ENCODE results near the gene MBD3. TPM values are rescaled to one million over a fixed set of nuclear protein-coding genes. Genes with fewer than 3 reads are reported as not detected.

The MBD3 gene
- total and polyA plus RNA-seq, 2 experiments from 2014 or later: 27.6 to 118 TPM

- 0 out of 2 replicates have a peak, but pooled peaks cover 3% of the 10 kb centered on the region for H3F3A ChIP-seq (replicated peaks; ENCODE audit: low read depth)
- Mint-ChIP-seq H3K4me3 (no peak overlapping the region), H3K4me1 (no peaks in the 10 kb centered on the region), H3K9me3 (peaks cover 8% of the 10 kb centered on the region), H3K36me3 (ENCODE audit: low read depth) (peaks cover 40% of the 10 kb centered on the region), H3K27me3 (ENCODE audit: insufficient read depth, low read depth, poor library complexity) (peaks cover 5% of the 10 kb centered on the region), H3K27ac (no peak overlapping the region)
- no peak for ATAC-seq
- no peaks in the 10 kb centered on the region for H3K9me2 ChIP-seq (ENCODE audit: insufficient read depth)
- no peak overlapping the region for H3K4me2 ChIP-seq
- H2AFZ ChIP-seq: no peak overlapping the region
- H3K27ac ChIP-seq (ENCODE audit: low read depth): no peak overlapping the region
- H3K36me3 ChIP-seq (ENCODE audit: insufficient read depth): 0 out of 2 replicates have a peak, but pooled peaks cover 6% of the 10 kb centered on the region
- H3K79me2 ChIP-seq (replicated peaks; ENCODE audit: insufficient read depth): peaks cover 28% of the 10 kb centered on the region
- no peak overlapping the region for H3K4me3 ChIP-seq
- no peak for TF ChIP-seq ZNF114 (CRISPR knock-in tag; IDR thresholded peaks at IDR 0.05)
- TF ChIP-seq REST (IDR thresholded peaks at IDR 0.05; ENCODE audit: unreplicated experiment): no peak
- TF ChIP-seq NANOG (IDR thresholded peaks at IDR 0.05; ENCODE audit: borderline replicate concordance): no peak
- H4K20me1 ChIP-seq (replicated peaks; ENCODE audit: insufficient read depth): peaks cover 43% of the 10 kb centered on the region
- no peaks in the 10 kb centered on the region for H3K27me3 ChIP-seq (ENCODE audit: insufficient read depth)
- no peaks in the 10 kb centered on the region for H3K4me1 ChIP-seq (ENCODE audit: insufficient read depth)
- DNase-seq (ENCODE audit: low spot score): no peak
Measured at GRCh38 chr19:1631557-1632100, 39.0 kb upstream of the MBD3 start.

DNA sequence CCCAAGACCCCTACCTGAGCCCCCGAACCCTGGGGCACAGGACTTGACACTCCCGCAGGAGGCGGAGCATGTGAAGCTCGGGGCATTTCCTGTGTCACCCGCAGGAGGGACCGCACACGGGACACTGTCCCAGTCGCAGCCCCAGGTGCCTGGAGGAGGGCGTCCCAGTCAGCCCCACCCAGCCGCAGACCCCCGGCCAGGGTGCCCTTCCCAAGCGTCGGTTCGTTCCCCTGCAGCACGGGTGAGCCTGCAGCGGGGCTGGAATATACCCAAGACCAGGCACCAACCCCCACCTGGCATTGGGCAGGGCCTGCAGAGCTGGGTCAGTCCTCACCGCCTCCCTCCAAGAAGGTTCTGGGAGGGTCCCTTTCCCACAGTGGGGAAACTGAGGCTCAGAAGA, 38.1 kb upstream of the MBD3 start:
- Histone ChIP-seq H3F3A (replicated peaks; ENCODE audit: low read depth) (peaks cover 3% of the 10 kb centered on the region; the same call in 1 of the 2 replicates), H3K4me2 (no peak overlapping the region), H2AFZ (no peak overlapping the region), H4K20me1 (replicated peaks; ENCODE audit: insufficient read depth) (peaks cover 38% of the 10 kb centered on the region), H3K79me2 (replicated peaks; ENCODE audit: insufficient read depth) (peaks cover 19% of the 10 kb centered on the region), H3K4me3 (no peak overlapping the region), H3K27ac (ENCODE audit: low read depth) (no peak overlapping the region), H3K9me2 (ENCODE audit: insufficient read depth) (no peaks in the 10 kb centered on the region), H3K4me1 (ENCODE audit: insufficient read depth) (no peaks in the 10 kb centered on the region), H3K27me3 (ENCODE audit: insufficient read depth) (no peaks in the 10 kb centered on the region), H3K36me3 (ENCODE audit: insufficient read depth) (0 out of 2 replicates have a peak, but pooled peaks cover 1% of the 10 kb centered on the region)
- no peak for ATAC-seq
- H3K9me3 Mint-ChIP-seq: peaks cover 8% of the 10 kb centered on the region
- H3K27ac Mint-ChIP-seq: no peak overlapping the region
- DNase-seq (ENCODE audit: low spot score): no peak
- H3K36me3 Mint-ChIP-seq (ENCODE audit: low read depth): peaks cover 36% of the 10 kb centered on the region
- peaks cover 8% of the 10 kb centered on the region for H3K27me3 Mint-ChIP-seq (ENCODE audit: insufficient read depth, low read depth, poor library complexity)
- no peak overlapping the region for H3K4me3 Mint-ChIP-seq
- no peaks in the 10 kb centered on the region for H3K4me1 Mint-ChIP-seq
- TF ChIP-seq STAT1 (IDR thresholded peaks at IDR 0.05; ENCODE audit: unreplicated experiment) (no peak), ZNF114 (CRISPR knock-in tag; IDR thresholded peaks at IDR 0.05) (no peak), POLR2AphosphoS5 (IDR thresholded peaks at IDR 0.05; ENCODE audit: low read depth) (no peak), CREB1 (CRISPR knock-in tag; IDR thresholded peaks at IDR 0.05; ENCODE audit: low read depth) (no peak), JUNB (IDR thresholded peaks at IDR 0.05; ENCODE audit: unreplicated experiment) (no peak), ZNF331 (CRISPR knock-in tag; IDR thresholded peaks at IDR 0.05; ENCODE audit: low read depth) (no peak)
- TF ChIP-seq, protein P1, sequence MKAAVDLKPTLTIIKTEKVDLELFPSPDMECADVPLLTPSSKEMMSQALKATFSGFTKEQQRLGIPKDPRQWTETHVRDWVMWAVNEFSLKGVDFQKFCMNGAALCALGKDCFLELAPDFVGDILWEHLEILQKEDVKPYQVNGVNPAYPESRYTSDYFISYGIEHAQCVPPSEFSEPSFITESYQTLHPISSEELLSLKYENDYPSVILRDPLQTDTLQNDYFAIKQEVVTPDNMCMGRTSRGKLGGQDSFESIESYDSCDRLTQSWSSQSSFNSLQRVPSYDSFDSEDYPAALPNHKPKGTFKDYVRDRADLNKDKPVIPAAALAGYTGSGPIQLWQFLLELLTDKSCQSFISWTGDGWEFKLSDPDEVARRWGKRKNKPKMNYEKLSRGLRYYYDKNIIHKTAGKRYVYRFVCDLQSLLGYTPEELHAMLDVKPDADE (IDR thresholded peaks at IDR 0.05): no peak
- TF ChIP-seq, protein P2, sequence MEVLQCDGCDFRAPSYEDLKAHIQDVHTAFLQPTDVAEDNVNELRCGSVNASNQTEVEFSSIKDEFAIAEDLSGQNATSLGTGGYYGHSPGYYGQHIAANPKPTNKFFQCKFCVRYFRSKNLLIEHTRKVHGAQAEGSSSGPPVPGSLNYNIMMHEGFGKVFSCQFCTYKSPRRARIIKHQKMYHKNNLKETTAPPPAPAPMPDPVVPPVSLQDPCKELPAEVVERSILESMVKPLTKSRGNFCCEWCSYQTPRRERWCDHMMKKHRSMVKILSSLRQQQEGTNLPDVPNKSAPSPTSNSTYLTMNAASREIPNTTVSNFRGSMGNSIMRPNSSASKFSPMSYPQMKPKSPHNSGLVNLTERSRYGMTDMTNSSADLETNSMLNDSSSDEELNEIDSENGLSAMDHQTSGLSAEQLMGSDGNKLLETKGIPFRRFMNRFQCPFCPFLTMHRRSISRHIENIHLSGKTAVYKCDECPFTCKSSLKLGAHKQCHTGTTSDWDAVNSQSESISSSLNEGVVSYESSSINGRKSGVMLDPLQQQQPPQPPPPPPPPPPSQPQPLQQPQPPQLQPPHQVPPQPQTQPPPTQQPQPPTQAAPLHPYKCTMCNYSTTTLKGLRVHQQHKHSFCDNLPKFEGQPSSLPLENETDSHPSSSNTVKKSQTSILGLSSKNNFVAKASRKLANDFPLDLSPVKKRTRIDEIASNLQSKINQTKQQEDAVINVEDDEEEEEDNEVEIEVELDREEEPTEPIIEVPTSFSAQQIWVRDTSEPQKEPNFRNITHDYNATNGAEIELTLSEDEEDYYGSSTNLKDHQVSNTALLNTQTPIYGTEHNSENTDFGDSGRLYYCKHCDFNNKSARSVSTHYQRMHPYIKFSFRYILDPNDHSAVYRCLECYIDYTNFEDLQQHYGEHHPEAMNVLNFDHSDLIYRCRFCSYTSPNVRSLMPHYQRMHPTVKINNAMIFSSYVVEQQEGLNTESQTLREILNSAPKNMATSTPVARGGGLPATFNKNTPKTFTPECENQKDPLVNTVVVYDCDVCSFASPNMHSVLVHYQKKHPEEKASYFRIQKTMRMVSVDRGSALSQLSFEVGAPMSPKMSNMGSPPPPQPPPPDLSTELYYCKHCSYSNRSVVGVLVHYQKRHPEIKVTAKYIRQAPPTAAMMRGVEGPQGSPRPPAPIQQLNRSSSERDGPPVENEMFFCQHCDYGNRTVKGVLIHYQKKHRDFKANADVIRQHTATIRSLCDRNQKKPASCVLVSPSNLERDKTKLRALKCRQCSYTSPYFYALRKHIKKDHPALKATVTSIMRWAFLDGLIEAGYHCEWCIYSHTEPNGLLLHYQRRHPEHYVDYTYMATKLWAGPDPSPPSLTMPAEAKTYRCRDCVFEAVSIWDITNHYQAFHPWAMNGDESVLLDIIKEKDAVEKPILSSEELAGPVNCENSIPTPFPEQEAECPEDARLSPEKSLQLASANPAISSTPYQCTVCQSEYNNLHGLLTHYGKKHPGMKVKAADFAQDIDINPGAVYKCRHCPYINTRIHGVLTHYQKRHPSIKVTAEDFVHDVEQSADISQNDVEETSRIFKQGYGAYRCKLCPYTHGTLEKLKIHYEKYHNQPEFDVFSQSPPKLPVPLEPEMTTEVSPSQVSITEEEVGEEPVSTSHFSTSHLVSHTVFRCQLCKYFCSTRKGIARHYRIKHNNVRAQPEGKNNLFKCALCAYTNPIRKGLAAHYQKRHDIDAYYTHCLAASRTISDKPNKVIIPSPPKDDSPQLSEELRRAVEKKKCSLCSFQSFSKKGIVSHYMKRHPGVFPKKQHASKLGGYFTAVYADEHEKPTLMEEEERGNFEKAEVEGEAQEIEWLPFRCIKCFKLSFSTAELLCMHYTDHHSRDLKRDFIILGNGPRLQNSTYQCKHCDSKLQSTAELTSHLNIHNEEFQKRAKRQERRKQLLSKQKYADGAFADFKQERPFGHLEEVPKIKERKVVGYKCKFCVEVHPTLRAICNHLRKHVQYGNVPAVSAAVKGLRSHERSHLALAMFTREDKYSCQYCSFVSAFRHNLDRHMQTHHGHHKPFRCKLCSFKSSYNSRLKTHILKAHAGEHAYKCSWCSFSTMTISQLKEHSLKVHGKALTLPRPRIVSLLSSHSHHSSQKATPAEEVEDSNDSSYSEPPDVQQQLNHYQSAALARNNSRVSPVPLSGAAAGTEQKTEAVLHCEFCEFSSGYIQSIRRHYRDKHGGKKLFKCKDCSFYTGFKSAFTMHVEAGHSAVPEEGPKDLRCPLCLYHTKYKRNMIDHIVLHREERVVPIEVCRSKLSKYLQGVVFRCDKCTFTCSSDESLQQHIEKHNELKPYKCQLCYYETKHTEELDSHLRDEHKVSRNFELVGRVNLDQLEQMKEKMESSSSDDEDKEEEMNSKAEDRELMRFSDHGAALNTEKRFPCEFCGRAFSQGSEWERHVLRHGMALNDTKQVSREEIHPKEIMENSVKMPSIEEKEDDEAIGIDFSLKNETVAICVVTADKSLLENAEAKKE (CRISPR knock-in tag; IDR thresholded peaks at IDR 0.05): no peak
